Ishikawa (cell line): ENCODE measurements around the gene METTL23.

Source experiments
- CEBPB ChIP-seq: IDR thresholded peaks from 2 replicates; pipeline ENCODE4 v1.6.1; 2012
- CREB1 ChIP-seq: IDR thresholded peaks from 2 replicates; pipeline ENCODE4 v1.6.1; 2012; ENCODE audit warnings: low read depth
- EGR1 ChIP-seq: IDR thresholded peaks from 2 replicates; pipeline ENCODE4 v1.6.1; 2012
- EP300 ChIP-seq: IDR thresholded peaks from 2 replicates; pipeline ENCODE4 v1.6.1; 2012; ENCODE audit warnings: borderline replicate concordance
- MAX ChIP-seq: IDR thresholded peaks from 2 replicates; pipeline ENCODE4 v1.6.1; 2012
- REST ChIP-seq: IDR thresholded peaks from 2 replicates; pipeline ENCODE4 v1.6.1; 2012; ENCODE audit warnings: low read depth, mild to moderate bottlenecking
- TAF1 ChIP-seq: IDR thresholded peaks from 2 replicates; pipeline ENCODE4 v1.6.1; 2012; ENCODE audit warnings: low read depth, mild to moderate bottlenecking
- USF1 ChIP-seq: IDR thresholded peaks from 2 replicates; pipeline ENCODE4 v1.6.1; 2012

GRCh38 chr17:76753061-76753961, 26.7 kb downstream of the METTL23 start:
- TF ChIP-seq TAF1 (no peak), CREB1 (no peak), EP300 (no peak), REST (no peak), USF1 (no peak), EGR1 (no peak), CEBPB (no peak), MAX (no peak)
